Measurements from ENCODE around the gene KCNQ1.

Gene KCNQ1

DNA sequence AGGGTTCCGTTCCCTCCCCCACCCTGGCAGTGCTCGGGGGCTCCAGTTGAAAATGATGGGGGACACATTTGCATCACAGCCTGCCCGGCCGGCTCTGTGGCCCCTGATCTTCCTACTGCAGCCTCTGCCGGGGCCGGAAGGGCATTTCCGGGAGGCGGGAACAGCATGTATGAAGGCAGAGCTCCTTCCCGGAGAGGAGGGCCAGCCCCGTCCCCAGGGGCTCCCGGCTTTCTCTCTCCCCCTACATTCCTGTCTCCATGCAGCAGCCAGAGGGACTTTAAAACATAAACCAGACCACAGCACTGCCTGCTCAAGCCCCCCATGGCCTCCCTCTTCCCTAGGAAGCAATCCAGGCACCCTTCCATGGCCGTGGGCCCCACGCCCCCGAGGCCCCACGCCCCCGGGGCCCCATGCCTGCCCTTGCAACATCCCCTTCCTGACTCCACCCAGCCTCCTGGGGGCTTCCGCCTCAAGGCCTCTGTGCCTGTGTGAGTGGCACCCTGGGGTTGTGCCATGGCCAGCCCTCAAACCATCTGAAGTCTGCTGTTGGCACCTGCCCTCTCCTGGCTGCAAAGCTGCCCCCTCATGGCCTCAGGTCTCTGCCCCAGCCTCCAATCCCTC, 367.7 kb downstream of the KCNQ1 start:
- DNase-seq (ENCODE audit: low read depth) = no peak

GRCh38 chr11:2813141-2813908, 368.5 kb downstream of the KCNQ1 start:
- no peak for DNase-seq (ENCODE audit: low read depth)

- no peak for DNase-seq (ENCODE audit: low read depth)
Measured at GRCh38 chr11:2813968-2814367, 369.2 kb downstream of the KCNQ1 start.

DNA sequence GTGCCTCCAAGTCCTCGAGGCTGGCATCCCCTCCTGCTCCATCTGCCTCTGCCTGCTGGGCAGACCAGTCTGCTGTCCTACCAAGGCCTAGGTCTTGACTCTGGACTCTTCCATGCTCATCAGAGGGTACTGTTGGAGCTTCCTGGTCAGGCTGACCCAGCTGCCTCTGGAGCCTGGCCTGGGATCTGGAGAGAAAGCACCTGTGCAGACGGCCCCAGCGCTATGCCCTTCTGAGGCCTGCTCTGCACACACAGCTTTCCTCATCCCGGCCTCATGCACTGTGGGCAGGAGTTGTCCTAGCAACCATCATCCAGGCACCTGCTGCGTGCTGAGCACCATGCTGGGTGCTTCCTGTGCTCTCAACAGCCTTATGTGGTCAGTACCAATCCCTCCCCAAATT, 369.9 kb downstream of the KCNQ1 start:
- no peak for DNase-seq (ENCODE audit: low read depth)

DNA sequence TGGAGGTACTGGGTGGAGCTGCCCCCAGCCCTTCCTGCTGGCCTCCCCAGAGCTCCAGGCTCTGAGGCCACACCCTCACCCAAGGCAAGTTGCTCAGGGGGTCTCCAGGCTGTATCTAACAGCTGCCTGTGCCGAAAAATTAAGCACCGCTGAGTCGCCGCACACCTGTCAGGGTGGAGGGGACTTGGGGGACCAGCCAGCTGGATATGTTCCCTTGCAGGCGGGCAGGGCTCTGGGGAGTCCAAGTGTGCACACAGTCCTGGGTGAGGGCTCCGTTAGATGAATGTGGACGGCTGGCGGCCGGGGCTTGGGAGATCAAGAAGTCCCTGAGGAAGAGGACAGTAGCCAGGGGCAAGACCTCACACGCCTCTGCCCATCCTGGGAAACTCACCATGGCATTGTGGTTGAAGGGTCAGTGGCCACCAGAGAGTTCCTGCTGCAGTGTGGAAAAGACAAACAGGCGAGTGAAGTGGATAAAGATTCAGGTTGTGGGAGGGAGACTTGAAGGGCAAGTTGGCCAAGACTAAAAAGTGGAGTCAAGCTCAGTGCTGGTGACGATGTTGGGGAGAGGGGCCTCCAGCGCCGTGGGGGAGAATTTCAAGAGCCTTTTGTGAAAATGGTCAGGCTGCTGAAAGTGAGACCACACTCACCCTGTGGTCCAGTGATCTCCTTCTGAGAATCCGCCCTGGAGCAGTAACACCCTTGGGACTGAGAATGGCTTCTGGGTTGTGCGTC, 371.1 kb downstream of the KCNQ1 start:
- DNase-seq (ENCODE audit: low read depth) = no peak

DNA sequence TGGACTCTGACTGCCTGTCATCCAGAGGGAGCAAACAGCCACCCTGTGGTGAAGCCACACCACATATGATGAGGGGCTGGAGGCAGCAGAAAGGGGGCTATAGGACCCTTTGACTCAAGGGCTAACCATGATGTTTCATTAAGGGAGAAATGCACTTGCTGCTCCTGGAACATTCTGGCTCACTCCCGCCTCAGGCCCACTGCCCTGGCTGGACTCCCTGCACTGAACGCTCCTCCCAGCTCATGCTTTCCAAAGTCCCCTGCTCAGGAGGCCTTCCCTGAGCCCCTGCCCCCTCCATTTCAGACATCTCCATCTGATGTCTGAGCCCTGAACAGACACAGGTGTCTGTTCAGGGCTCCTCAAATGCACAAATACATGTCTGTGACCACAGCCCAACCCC, 371.7 kb downstream of the KCNQ1 start:
- no peak for DNase-seq (ENCODE audit: low read depth)

DNA sequence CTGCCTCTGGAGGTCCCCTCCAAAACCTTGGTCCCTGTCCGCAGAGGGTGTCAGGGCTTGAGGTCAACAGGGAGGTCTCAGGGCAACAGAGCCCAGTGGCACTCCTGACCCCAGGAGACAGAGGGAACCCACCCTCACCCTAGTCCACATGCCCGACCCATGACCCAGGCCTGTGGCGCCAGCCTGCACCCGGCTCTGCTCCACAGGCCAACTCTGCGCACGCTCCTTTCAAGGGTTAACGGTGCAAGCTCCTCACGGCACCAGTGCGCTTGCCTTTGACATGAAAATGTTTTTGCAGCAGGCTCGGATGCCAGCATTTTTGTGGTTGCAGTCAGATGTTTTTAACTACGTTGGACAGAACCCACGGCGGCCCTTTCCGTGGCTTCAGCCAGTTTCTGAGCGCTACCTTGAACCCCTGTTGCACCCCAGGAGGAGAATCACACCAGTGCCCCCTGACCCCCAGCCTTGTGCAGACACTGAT, 372.2 kb downstream of the KCNQ1 start:
- no peak for DNase-seq (ENCODE audit: low read depth)

DNA sequence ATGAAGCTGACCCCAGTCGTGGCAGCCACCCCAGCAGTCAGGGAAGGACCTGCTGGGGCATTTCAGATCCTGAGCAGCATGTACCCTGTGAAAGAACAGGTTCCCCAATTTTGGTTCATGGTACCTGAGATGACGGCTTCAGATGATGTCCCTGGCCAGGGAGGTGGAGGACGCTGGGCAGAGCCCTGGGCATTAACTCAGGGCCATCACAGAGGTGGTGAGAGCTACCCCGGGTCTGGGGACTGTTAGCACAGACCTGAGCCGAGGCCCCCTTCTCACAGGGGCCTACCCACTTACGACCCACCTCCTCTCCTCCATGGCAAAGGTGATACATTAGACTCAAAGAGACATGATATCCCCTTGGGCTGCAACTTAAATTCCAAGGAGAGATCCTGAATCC, 372.6 kb downstream of the KCNQ1 start:
- DNase-seq (ENCODE audit: low read depth) = no peak

DNA sequence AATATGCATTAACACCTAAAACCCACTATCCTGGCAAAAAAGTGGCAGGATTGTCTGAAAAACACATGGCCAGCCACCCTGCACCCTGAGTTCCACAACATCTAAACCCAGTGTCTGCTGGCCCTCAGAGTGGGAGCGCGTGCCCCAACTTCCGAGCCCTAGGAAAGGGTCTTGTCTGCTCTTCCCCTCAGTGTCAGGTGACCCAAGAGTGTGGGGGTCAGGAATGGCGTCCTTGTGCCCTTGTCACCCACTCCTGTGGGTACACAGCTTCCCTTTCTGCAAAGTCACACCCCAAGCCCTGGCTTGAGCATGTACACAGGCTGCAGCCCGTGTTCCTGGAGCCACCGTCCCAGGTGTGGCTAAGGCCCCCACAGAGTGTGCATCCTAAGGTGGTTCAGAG, 373.2 kb downstream of the KCNQ1 start:
- DNase-seq (ENCODE audit: low read depth) = no peak

DNA sequence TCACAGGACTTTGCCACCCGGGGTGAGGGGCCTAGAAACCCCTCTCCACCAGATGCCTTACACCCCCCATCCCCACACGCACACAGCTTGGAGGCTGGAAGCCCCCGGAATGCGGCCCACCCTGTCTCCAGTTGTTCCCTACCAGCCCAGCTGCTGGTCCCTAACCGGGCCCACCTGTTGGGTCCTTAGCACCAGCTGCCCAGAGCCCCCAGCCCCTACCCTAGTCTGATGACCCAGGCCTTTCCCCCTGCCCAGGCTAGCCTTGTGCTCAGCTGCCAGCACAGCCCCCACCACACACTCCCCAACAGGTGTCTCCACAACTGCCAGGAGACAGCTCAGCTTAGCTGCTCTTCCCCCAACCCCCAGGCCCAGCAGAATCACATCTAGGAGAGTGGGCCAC, 373.7 kb downstream of the KCNQ1 start:
- no peak for DNase-seq (ENCODE audit: low read depth)

- DNase-seq (ENCODE audit: low read depth) = no peak
Measured at GRCh38 chr11:2819316-2819715, 374.5 kb downstream of the KCNQ1 start.

- DNase-seq (ENCODE audit: low read depth) = no peak
Measured at GRCh38 chr11:2820976-2821375, 376.2 kb downstream of the KCNQ1 start.

DNA sequence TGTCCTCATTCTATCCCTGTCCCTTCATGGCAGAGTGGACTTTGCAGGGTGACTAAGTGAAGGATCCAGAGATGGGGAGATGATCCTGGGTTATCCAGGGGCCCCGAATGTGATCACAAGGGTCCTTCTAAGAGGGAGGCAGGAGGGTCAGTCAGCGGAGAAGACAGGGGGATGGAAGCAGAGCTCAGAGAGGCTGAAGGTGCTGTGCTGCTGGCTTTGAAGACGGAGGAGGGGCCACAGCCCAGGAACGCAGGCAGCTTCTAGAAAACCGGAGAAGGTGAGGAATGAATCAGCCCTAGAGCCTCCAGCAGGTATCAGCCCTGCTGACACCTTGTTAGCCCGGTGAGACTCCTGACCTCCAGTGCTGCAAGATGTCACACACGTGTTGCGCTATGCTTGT, 377.1 kb downstream of the KCNQ1 start:
- DNase-seq (ENCODE audit: low read depth) = no peak

GRCh38 chr11:2824851-2825250, 380.0 kb downstream of the KCNQ1 start:
- DNase-seq (ENCODE audit: low read depth) = no peak

DNA sequence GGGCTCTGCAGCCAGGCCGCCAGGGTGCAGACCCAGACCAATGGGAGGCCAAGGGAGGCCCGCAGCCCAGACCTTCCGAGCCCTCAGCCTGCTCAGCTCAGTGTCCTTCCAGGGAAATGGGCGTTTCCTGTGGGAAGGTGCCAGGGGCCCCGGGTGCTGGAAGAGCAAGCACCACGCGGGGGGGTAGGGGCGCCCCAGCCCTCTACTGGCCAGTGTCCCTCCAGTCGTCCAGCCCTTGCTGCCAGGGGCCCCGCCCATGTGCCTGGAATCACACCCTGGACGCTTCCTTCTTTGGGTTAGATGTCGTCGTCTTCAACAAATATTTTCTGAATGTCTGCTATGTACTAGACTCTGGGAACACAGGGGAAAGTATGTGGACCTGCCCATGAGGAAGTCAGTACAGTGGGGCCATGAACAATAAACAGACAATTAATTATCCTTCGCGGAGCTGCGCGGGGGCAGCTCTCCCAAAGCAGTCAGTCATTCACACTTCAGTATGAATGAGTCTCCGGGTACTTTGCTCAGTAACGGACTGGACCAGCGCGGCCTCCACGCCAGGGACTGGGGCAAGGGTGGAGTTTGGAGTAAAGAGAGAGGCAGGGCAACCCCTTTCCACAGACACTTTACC, 380.6 kb downstream of the KCNQ1 start:
- DNase-seq (ENCODE audit: low read depth) = no peak

DNA sequence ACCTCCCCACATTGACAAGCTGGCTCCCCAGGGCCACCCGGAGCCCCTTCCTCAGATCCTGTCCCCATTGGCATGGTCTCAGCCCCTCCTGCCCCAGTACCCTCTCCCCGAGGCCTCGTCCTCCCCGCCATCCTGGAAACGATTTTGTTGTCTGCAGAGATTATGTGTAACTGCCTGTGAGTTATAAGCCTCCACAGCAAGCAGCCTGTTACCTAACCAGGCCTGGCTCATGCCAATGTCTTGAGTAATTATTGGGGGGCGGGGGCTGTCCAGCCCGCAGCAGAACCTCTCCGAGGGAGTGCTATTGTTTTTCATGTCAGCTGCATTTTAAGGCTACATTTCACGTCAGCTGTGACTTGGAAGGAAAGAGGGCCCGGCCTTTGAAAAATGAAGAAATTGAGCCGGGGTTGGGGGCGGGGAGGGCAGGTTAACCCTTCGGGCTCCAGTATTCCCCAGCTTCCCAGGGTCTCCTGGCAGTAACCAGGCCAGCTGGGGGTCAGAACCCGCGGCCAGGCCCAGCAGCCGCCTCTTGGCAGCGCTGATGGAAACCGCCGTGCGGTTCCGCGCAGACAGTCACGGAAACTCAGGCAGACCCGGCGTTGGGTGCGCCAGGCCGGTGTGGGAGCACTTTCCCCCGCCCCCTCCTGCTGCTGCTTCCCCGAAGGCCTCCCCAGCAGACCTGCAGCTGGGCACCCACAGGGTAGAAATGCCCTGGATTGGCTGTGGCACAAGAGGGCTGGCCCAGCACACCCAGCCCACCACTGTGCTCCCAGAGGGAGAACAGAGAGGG, 381.3 kb downstream of the KCNQ1 start:
- DNase-seq (ENCODE audit: low read depth) = no peak

- no peak for DNase-seq (ENCODE audit: low read depth)
Measured at GRCh38 chr11:2826679-2827056, 381.9 kb downstream of the KCNQ1 start.

GRCh38 chr11:2827256-2827655, 382.4 kb downstream of the KCNQ1 start:
- DNase-seq (ENCODE audit: low read depth) = no peak

DNA sequence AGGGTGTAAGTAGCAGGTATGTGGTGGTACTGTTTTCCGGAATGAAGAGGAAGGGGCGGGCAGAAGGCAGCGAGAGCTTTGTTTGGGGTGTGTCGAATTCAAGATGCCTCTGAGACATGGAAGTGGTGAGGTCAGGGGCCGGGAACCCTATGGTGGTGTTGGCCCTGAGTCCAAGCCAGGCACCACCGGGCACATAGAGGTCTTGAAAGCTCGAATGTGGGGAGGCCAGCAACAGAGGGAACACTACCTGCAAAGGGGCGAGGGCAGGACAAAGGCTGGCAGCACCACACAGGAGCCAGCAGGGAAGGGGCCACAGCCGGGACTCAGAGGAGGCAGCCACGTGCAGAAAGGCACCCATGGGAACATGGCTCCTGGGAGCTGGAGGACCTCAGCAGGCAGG, 383.0 kb downstream of the KCNQ1 start:
- DNase-seq (ENCODE audit: low read depth) = no peak

DNA sequence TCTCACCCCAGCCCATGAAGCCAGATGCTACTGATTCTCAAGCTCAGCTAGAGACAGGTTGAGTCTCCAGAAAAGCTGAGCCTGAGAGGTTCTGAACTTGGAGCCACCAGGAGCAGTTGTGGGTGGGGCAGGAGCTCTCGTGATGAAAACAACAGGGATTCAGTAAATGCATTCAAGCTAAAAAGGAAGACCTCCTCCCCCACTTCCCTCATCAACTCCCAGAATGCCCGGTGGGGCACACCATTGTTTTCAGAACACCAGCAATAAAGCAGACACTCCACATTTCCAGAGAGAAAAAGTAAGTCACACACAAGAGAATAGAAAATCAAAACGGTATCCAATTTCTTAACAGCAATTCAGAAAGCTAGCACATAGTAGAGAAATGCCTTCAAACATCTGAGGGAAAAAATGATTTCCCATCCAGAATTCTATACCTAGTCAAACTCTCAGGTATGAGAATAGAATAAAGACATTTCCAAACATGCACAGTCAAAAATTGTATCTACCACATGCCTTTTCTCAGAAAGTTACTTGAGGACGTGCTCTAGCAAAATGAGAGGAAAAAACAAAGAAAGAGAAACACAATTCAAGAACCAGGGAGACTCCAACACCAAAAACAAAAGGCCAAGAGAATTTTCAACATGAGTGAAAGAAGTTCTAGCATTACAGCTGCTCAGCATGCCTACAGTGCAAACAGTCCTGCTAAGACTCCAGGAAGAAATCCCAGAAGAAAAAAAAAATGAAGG, 383.9 kb downstream of the KCNQ1 start:
- no peak for DNase-seq (ENCODE audit: low read depth)

Measured in T-helper 22 cell (primary cell).